ENCODE measurements around the gene MEGF11.
A peak's percentile ranks its signal among the peaks of the same experiment; 100 is the strongest.

- peak; percentile 32 to 56 (median 45) for TF ChIP-seq CTCF (IDR thresholded peaks at IDR 0.05)
- no peak for TF ChIP-seq EP300 (IDR thresholded peaks at IDR 0.05)
- no peak for TF ChIP-seq POLR2A (IDR thresholded peaks at IDR 0.05)
Observed at GRCh38 chr15:65980824-65981456, 272.6 kb downstream of the MEGF11 start.
